ENCODE data around the gene FOXC1.

Gene FOXC1

GRCh38 chr6:1612974-1613306 lies 3.2 kb downstream of the FOXC1 start:
- DNase-seq = no peak

- DNase-seq = no peak
Measured at GRCh38 chr6:1613346-1613687, 3.6 kb downstream of the FOXC1 start.

GRCh38 chr6:1613688-1614447 lies 4.2 kb downstream of the FOXC1 start:
- peak; percentile 75 for DNase-seq

- no peak for DNase-seq
Measured at GRCh38 chr6:1614448-1615150, 4.9 kb downstream of the FOXC1 start.

GRCh38 chr6:1615151-1615852 lies 5.6 kb downstream of the FOXC1 start:
- no peak for DNase-seq

- no peak for DNase-seq
Measured at GRCh38 chr6:1615853-1616420, 6.2 kb downstream of the FOXC1 start.

- no peak for DNase-seq
Measured at GRCh38 chr6:1616701-1617463, 7.2 kb downstream of the FOXC1 start.

GRCh38 chr6:1617466-1618310 lies 8.0 kb downstream of the FOXC1 start:
- DNase-seq = no peak

- DNase-seq = no peak
Measured at GRCh38 chr6:1618311-1619097, 8.8 kb downstream of the FOXC1 start.

- no peak for DNase-seq
Measured at GRCh38 chr6:1619098-1619672, 9.5 kb downstream of the FOXC1 start.

GRCh38 chr6:1619673-1620503 lies 10.2 kb downstream of the FOXC1 start:
- no peak for DNase-seq

GRCh38 chr6:1620504-1621069 lies 10.9 kb downstream of the FOXC1 start:
- DNase-seq = no peak

GRCh38 chr6:1621070-1621701 lies 11.5 kb downstream of the FOXC1 start:
- DNase-seq = no peak

- peak; percentile 59 for DNase-seq
Measured at GRCh38 chr6:1622220-1622850, 12.6 kb downstream of the FOXC1 start.

- DNase-seq = no peak
Measured at GRCh38 chr6:1622851-1623768, 13.4 kb downstream of the FOXC1 start.

GRCh38 chr6:1623769-1624057 lies 14.0 kb downstream of the FOXC1 start:
- DNase-seq = no peak

- DNase-seq = peak; percentile 50
Measured at GRCh38 chr6:1624058-1624850, 14.5 kb downstream of the FOXC1 start.
